Subcutaneous adipose tissue (tissue), 4 donors: ENCODE results near the gene CBFA2T3. TPM values are rescaled to one million over a fixed set of nuclear protein-coding genes. Genes with fewer than 3 reads are reported as not detected.

Experiments used
- CTCF ChIP-seq: fragments of 450-650 bp; IDR thresholded peaks from one replicate; pipeline ENCODE4 v1.5.1; 2016; ENCODE audit warnings: low read depth, mild to moderate bottlenecking, control low read depth, antibody characterized with exemption, moderate library complexity
- total RNA-seq, 4 donors: library from RNA; depleted of rRNA; stranded (reverse); fragments of >200 nt; gene quantifications; one replicate each; pipeline ENCODE4 v1.1.0, GENCODE V29; 2016

CBFA2T3 gene
- total RNA-seq, 4 donors from 2014 or later, result 0.49 to 6.6 (median 1.1) TPM

DNA sequence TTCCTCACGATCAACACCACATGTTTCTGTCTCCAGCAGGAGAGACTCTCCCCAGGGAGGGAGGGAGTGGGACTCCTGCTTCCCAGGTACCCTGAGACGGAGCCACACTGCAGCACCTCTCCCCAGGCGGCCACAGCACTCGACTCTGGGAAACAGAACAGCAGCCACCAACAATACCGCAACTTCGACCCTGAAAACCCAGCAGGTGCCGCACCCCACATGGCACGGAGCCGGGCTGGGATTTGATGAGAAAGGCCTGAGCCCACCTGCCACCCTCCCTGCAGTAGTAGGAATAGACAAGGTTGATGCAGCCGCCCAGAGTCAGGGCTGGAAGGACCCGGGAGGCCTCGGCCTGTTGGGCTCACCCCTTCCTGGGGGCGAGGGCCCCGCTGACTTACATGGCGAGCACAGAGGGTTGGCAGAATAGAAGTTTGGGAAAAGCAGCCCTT lies 134.7 kb downstream of the CBFA2T3 start:
- TF ChIP-seq CTCF, result no peak

GRCh38 chr16:88841521-88842307 lies 135.3 kb downstream of the CBFA2T3 start:
- no peak for TF ChIP-seq CTCF

DNA sequence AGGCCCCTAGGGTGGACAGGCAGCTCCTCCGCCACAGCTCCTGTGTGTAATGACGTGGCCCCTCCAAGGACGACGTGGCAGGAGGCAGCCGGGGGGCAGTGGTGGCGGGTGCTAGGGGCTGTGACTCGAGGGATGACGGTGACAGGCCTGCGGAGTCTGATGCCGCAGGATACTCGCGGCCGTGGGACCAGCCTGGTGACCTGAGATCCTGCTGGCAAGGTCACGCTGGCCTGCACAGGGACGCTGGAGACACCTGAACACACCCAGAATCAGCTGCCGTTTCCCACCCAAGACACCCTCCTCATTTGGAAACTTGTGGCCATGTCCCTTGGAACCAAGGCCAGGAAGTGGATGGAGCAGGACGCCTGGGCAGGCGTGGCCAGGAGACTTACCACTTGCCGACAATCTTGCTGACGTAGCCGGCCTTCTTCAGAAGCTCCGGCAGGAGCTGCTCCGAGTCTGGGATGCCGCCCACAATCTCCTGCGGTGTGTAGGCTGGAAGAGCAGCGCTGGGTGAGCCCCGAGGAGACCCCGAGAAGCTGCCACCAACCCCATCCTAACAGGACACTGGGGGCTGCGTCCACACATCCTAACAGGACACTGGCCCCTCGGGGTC lies 136.3 kb downstream of the CBFA2T3 start:
- no peak for TF ChIP-seq CTCF

- TF ChIP-seq CTCF, result no peak
Measured at GRCh38 chr16:88839745-88840599, 137.0 kb downstream of the CBFA2T3 start.

- TF ChIP-seq CTCF, result no peak
Measured at GRCh38 chr16:88839026-88839529, 137.9 kb downstream of the CBFA2T3 start.

DNA sequence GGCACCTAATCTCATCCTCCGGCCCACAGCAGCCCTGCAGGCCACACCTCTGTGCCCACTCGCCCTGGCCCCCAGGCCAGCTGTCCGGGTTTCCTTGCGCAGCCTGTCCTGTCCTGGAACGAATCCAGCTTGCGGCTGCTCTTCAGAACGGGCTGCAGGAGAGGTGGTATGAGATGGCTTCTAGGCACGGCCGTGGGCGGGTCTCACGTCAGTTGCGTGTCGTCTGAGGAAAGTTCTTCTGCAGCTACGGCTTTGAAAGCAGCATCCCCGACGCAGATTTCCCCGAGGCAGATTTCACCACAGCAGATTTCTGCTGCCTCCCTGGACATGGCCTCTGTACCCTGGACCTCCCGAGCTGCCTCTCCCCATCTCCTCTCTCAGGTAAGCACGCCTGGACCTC lies 138.4 kb downstream of the CBFA2T3 start:
- TF ChIP-seq CTCF, result no peak
